HuH-7.5 (cell line): Measurements from ENCODE around the gene DISC1.
"Not testable (repeated sequence)": the region's sequence is repeated elsewhere in the genome, so short reads cannot be mapped to it uniquely, and the experiment has no call there.

Source experiments
- DNase-seq: peaks from one replicate; pipeline ENCODE4 v3.0.0; 2011; ENCODE audit warnings: low spot score

DISC1 gene

GRCh38 chr1:231776010-231776756, 149.6 kb downstream of the DISC1 start:
- DNase-seq = no peak

- no peak for DNase-seq
Measured at GRCh38 chr1:231776757-231777062, 150.1 kb downstream of the DISC1 start.

GRCh38 chr1:231778009-231778719, 151.6 kb downstream of the DISC1 start:
- no peak for DNase-seq

GRCh38 chr1:231779081-231779480, 152.5 kb downstream of the DISC1 start:
- DNase-seq = no peak

- DNase-seq = no peak
Measured at GRCh38 chr1:231781892-231782291, 155.3 kb downstream of the DISC1 start.

GRCh38 chr1:231785073-231785472, 158.5 kb downstream of the DISC1 start:
- DNase-seq = not testable (repeated sequence)

- no peak for DNase-seq
Measured at GRCh38 chr1:231786126-231786525, 159.5 kb downstream of the DISC1 start.

GRCh38 chr1:231792634-231793033, 166.0 kb downstream of the DISC1 start:
- DNase-seq = no peak

- no peak for DNase-seq
Measured at GRCh38 chr1:231793893-231794292, 167.3 kb downstream of the DISC1 start.

- no peak for DNase-seq
Measured at GRCh38 chr1:231796141-231796540, 169.6 kb downstream of the DISC1 start.

- DNase-seq = no peak
Measured at GRCh38 chr1:231799363-231799986, 172.9 kb downstream of the DISC1 start.

- DNase-seq = no peak
Measured at GRCh38 chr1:231800108-231800507, 173.5 kb downstream of the DISC1 start.

- no peak for DNase-seq
Measured at GRCh38 chr1:231801042-231801585, 174.5 kb downstream of the DISC1 start.

GRCh38 chr1:231803353-231803752, 176.8 kb downstream of the DISC1 start:
- no peak for DNase-seq

GRCh38 chr1:231806623-231807495, 180.3 kb downstream of the DISC1 start:
- DNase-seq = peak; percentile 66

GRCh38 chr1:231807541-231807940, 181.0 kb downstream of the DISC1 start:
- DNase-seq = no peak

GRCh38 chr1:231808116-231808515, 181.5 kb downstream of the DISC1 start:
- DNase-seq = no peak

GRCh38 chr1:231808990-231809389, 182.4 kb downstream of the DISC1 start:
- no peak for DNase-seq

GRCh38 chr1:231810415-231810814, 183.8 kb downstream of the DISC1 start:
- no peak for DNase-seq

- no peak for DNase-seq
Measured at GRCh38 chr1:231814021-231814420, 187.4 kb downstream of the DISC1 start.

GRCh38 chr1:231814521-231814920, 187.9 kb downstream of the DISC1 start:
- DNase-seq = no peak

- DNase-seq = no peak
Measured at GRCh38 chr1:231817801-231818200, 191.2 kb downstream of the DISC1 start.
